COLO829 (cell line): ENCODE data around the gene NXF3.
"Not testable (repeated sequence)": the region's sequence is repeated elsewhere in the genome, so short reads cannot be mapped to it uniquely, and the experiment has no call there.

Experiments
- DNase-seq: peaks from one replicate; pipeline ENCODE4 v3.0.0; 2012; ENCODE audit warnings: low spot score

Gene NXF3

DNA sequence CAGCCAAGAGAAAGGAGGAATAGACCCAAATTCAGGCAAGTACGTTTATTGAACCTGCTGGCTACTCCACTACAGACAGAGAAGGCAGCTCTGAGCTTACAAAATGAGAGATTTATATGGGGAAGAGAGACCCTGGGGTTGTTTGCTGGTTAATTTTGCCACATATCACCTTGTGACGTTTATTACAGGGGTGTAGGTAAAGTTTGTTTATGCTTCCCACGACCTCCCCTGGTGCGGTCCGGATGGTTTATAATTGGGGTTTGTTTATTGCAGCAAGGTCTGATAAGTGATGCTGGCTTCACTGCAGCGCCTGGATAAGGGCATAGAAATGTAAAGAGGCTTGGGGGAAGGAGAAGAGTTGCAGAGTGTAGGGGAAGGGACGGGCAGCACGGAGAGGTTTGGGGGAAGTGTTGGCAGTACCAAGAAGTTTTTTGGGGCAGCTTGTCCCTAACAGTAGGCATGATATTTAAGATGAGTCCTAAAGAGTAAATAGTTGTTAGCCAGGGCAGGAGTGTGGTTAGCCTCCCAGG, 41.6 kb downstream of the NXF3 start:
- no peak for DNase-seq

DNA sequence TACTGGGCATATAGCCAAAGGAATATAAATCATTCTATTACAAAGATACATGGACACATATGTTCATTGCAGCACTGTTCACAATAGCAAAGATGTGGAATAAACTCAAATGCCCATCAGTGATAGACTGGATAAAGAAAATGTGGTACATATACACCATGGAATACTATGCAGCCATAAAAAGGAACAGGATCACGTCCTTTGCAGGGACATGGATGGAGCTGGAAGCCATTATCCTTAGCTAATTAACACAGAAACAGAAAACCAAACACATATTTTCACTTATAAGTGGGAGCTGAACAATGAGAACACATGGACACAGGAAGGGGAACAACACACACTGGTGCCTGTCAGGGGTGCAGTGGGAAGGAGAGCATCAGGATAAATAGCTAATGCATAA, 59.6 kb downstream of the NXF3 start:
- DNase-seq = not testable (repeated sequence)
